ENCODE data around the gene AK3.
A peak's percentile ranks its signal among the peaks of the same experiment; 100 is the strongest.

AK3 gene

DNA sequence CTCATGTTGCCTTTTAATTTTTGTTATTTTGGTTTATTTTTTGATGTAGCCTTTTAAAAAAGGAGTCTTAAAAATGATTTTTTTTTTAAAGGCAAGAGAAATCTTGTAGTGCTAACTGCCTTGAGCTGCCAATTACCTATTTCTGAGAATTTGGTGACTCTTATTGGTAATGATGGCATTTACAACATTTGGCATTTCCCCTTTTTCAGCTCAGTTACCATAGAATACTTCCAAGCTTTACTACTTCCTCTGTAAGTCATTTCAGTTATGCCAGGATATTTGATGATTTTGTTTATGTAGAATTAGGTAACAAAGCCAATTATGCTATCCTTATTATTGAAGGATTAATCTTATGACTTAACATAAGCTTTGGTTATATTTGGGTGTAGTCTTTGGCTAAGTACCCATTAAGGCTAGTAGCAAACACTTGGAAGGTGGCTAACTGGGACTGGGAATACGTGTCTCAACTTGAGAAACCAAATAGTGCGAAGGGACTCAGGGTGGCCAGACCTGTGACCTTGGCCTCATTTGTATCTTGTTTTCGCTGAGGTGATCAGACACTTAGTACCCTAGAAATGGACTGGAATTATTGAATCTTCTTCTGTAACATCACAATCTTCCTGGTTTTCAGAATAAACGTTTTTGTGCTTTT, 33.9 kb downstream of the AK3 start:
- no peak for FAIRE-seq
- DNase-seq (ENCODE audit: low spot score), result no peak

DNA sequence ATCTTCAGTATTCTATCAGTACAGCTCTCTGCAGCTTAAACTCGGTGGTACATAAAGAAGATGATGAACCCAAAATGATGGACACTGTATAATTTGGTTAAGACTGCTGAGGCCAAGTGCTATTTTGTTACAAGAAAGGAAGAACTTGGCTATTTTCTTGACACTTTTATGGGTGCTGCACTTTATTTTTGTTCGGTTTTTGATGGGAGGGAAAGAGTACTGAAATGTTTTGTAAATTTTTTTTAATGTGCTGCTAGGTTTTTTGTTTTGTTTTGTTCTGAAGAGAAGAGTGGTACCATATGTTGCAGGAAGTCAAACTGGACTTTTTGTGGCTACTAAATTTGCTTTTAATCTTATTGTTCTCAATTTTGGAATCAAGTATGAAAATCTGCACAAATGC, 35.0 kb downstream of the AK3 start:
- no peak for DNase-seq (ENCODE audit: low spot score)
- no peak for FAIRE-seq

DNA sequence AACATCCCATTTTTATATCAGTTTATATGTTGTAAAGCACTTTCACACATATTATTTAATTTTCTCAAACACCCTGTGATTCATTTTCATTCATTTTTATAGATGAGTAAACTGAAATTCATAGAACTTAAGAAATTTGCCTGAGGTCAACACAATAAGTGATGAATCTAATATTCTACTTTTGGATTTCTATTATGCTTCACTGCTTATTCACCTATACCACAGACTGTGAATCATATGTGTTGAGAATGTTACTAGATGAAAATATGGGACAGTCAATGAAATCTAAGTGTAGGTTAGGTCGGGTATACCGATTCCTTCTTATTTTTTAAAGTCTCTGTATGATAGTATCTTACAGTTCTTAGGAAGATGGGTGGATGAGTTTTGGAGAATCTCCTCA, 36.9 kb downstream of the AK3 start:
- no peak for FAIRE-seq
- DNase-seq (ENCODE audit: low spot score), result no peak

DNA sequence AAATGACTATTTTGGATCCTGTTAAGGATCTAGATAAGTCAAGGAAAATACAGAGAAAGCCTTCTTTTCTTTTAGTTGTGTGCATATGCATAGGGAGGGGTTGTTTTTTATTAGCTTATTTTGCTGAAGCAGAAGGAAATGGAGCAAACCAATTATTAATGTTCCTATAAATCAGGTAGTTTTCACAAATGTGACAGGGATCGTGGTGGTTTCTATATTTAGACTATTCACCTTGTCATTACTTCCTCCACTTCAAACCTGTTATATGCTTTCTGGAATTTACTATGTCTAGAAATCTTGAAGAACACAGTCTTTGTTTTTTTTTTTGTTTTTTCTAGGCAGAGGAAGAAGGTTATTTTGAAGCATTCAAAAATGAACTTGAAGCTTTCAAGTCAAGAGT, 39.5 kb downstream of the AK3 start:
- DNase-seq (ENCODE audit: low spot score), result no peak
- no peak for FAIRE-seq

DNA sequence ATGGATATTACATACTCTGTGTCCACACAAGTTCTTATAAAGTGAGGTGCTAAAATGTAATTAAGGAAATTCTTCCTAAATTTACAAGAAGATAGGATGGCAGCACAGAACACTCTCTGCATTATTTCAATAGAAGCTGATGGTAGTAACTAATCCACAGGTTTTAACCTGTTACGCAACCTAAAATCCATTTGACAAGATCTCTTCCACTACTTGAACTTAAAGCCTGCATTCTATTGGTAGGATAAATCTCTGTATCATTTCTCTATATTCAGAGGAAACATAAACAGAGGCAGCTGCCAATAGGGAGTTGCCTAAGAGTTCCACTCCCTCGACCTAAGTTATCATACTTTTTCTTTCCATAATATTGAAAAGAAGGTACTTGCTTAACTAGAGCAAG, 40.1 kb downstream of the AK3 start:
- FAIRE-seq (no peak), DNase-seq (ENCODE audit: low spot score) (no peak)

DNA sequence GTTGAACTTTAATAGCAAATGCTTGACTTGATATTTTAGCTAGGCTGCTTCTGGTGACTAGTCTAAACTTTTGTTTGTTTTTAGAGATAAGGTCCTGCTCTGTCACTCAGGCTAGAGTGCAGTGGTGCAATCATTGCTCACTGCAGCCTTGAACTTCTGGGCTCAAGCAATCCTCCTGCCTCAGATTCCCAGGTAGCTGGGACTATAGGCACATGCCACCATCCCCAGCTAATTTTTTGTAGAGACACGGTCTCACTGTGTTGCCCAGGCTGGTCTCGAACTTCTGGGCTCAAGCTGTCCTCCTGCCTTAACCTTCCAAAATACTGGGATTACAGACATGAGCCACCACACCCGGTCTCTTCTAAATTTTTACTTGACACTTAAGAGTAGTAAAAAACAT, 40.9 kb downstream of the AK3 start:
- DNase-seq (ENCODE audit: low spot score), result no peak
- FAIRE-seq, result no peak

DNA sequence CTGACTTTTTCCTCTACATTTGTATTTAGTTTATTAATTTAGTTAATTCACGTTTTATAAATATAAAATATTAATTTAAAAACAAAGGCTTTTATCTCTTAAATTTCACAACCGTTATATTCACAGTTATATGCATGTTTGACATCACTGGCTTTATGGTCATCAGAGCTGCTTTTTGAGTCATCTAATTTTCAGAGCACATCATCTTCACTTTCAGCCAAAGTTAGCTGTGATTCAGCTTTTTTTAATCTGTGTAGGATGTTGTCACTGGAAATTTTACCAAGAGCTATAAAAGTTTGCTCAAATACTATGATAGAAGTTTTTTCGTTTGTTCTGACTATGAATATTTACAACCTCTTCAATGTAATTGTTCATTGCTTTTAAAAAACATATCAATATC, 49.2 kb downstream of the AK3 start:
- FAIRE-seq (no peak), DNase-seq (ENCODE audit: low spot score) (no peak)

DNA sequence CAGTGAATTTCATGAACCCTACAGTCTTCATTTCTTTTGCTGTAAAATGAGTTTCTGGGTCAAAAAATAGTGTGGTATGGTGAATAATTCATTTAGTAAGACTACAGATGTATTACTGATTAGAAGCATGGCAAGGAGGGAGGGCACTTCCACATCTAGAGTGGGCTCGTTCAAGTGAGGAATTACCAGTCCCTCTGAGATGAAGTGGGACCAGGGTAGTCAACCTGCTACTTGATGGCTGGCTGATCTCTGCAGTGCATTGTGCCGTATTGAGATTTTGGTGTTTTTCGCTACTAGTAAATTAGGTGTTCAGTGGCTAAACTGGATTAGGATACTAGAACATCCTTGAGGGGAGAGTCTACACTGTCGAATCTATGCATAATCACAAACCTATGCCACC, 50.9 kb downstream of the AK3 start:
- FAIRE-seq, result no peak
- DNase-seq (ENCODE audit: low spot score), result no peak

DNA sequence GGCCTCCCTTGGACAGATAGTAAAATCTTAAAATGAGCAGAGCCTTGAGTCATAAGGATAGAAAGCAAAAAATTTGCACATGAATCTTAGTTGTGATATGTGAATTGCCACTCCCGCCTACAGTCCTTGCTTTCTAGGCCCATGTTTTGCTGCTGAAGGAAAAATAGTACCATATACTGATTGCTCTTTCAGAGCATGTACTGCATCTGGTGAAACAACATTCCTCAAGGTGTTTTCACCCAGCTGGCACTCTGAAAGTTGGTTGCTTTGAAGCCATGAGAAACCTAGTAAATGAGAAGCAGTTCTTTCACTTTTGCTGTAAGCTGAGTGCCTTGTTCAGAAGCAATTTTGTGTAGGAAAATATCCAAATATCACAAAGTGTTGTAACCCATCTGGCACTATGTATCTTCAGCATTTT, 51.3 kb downstream of the AK3 start:
- DNase-seq (ENCODE audit: low spot score) (no peak), FAIRE-seq (no peak)

DNA sequence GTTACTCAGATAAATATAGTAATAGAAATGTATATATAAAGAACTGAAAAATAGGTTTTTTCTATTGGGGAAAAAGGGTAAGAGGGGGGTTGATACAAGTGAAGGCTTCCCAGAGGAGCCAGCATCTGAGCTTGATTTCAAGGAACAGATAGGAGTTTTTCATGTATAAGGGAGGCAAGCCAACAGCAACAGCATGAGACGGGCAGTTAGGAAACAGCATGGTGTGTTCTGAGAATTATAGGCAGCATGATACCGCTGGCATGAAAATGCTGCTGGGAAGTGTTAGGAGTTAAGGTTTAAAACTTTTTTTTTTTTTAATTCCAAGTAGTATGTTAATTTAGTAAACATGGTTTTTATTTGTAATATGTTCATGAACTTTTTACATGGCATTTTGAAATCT, 52.0 kb downstream of the AK3 start:
- no peak for FAIRE-seq

DNA sequence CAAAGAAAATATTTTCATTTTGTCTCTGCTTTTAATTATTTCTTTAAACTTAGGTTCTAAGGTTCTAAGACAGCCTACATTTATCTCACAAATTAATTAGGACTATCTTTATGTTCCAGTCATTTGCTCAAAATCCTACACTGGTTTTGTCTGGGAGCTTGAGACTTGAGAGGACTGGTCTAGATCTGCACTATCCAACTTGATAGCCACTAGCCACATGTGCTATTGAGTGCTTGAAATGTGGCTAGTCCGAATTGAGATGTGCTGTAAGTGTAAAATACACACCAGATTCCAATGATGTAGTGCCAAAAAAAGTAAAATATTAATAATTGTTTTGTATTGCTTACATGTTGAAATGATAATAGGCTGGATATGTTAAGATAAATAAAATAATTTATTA, 54.4 kb downstream of the AK3 start:
- DNase-seq (ENCODE audit: low spot score), result no peak
- no peak for FAIRE-seq

More for the DNA sequence above, 52.0 kb downstream of the AK3 start:
- DNase-seq (ENCODE audit: low spot score), result no peak

DNA sequence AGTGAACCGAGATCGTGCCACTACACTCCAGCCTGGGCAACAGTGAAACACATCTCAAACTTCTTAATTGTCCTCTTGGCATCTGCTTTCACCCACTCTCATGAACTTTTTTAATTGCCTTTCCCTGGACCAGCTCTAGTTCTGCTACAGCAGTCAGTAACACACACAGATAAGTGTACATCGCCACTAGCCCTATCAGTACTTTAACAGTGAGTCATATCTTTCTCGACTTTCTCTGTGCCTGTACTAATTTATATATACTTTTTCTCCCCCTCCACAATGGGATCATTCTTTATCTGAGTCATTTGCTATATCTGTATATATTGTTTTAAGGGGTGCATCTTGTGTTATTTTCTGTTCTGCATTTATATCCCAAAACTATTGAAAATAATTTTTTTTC, 54.9 kb downstream of the AK3 start:
- no peak for DNase-seq (ENCODE audit: low spot score)
- no peak for FAIRE-seq

DNA sequence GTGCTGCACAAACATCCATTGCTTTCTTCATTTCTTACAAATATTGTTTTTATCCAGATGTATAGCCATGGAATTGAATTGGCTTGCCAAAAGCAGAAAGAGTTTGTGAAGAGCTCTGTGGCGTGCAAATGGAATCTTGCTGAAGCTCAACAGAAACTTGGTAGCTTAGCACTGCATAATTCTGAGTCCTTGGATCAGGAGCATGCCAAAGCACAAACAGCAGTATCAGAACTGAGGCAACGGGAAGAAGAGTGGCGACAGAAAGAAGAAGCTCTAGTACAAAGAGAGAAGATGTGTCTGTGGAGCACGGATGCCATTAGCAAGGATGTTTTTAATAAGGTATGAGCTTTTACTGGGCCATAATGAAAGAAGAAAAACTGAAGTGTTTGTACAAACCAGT, 56.2 kb downstream of the AK3 start:
- DNase-seq (ENCODE audit: low spot score) (no peak), FAIRE-seq (no peak)

DNA sequence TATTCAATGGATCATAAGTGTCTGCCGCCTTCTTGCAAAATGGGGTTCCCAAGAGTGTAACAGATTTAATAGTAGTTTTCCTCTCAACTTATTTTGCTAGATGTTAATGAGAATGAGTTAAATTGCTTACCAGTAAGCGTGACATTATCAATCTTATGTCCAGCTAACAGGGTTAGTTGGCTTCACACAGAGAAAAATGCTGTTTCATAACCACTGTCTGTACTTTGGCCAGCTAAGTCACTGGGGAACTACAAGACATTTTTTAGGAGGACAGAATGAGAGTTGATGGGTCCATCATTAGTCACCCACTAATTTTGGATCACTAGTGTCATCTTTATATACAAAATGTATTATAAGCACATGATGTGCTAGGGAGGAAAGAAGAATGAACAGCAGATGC, 60.3 kb downstream of the AK3 start:
- DNase-seq (ENCODE audit: low spot score) (no peak), FAIRE-seq (no peak)

DNA sequence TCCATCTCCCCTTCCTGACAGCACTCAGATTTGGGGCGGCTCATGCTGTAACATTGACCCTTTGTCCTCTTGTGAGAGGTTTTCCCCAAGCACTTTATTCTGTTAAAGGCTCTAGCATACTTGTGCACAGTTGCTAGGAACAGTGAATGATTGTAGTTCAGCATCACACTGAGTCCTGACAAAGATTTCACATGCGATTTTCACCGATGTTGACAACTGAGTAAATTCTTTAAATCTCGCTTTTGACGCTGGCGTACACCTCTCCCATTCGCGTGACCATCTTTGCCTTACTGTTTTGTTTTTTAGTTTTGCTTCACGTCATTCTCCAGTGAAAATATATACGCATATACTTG, 60.9 kb downstream of the AK3 start:
- no peak for FAIRE-seq
- no peak for DNase-seq (ENCODE audit: low spot score)

DNA sequence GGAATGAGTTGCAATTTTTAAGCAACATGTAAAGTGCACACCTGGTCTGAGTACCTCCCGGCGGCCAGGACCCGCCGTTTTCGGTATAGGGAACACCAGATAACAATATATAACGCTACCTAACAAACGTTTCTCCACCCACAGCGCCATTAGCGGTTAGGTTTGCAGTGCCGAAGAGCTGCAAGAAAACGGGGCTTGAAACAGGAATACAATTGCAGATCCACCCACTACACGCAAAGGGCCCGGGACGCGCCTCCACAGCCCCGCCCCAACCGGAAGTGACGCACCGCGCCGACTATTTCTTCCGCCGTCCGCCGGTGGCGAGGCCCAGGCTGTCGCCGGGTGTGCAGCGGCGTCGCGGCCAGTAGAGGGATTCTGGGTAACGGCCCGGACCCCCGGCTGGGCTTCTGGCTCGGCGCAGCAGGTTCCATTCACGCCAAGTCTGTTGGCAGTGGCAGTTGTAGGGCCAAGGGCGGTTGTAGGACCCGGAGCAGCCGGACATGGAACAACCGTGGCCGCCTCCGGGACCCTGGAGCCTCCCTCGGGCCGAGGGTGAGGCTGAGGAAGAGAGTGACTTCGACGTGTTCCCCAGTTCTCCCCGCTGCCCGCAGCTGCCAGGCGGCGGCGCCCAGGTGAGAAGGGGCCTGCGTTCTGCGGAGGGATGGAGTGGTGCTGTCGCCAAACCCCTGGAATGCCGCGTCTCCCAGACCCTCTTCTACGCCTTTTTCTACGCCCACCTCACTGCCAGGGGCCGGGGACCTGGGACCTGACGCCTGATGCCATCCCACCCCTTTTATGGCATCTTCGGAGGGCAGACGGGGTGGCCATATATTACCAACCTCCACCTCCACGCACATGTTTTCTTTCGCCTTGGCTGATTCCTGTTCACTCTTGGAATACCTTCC, 61.5 kb downstream of the AK3 start, which contains the start of gene CDC37L1:
Gene CDC37L1, plus strand, starts transcription at position 302 of the 905 bp plus-strand sequence. Its CDS starts 199 bp downstream, at position 501.
- DNase-seq (ENCODE audit: low spot score) (peak; percentile 91), FAIRE-seq (no peak)

DNA sequence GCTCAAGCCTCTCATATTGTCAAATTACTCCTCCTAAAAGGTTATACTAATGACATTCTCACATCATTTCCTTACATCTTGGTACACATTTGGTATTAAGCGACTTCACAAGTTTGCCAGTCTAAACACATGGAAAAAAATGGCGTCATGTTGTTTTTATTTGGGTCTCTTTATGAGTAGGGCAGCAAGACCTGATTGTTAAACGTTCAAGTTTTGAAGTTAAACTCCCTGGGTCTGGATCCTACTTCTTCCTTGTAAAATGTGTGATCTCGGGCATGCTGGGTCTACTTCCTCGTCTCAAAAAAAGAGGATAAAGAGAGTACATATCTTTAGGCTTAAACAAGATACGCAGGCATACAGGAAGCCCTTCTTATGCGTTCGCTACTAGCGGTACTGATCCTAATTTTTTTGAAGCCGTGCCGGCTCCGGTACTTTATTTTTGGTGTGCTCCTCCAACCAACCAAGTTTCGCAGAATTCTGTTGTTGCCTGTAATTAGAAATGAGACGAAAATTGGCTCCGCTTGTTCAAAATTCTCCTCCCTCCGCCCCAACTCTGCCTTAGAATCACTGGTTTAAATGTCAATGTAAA, 62.2 kb downstream of the AK3 start:
- DNase-seq (ENCODE audit: low spot score), result no peak
- no peak for FAIRE-seq

DNA sequence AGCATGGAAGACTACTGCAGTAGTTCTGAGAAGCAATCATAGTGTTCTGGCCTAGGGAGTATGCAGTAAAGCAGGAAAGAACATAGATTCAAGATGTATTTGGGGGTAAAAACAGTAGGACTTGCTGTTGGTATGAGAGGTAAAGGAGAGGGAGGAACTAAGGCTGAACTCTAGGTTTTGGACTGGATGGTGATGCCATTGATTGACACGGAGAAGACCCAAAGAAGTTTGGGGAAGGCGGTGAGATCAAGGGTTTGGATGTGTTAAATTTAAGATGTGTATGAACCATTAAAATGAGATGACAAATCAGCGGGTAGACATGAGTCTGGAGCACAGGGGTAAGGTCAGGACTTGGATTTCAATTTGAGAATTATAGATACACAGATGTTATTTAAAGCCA, 63.6 kb downstream of the AK3 start:
- DNase-seq (ENCODE audit: low spot score) (no peak), FAIRE-seq (no peak)

DNA sequence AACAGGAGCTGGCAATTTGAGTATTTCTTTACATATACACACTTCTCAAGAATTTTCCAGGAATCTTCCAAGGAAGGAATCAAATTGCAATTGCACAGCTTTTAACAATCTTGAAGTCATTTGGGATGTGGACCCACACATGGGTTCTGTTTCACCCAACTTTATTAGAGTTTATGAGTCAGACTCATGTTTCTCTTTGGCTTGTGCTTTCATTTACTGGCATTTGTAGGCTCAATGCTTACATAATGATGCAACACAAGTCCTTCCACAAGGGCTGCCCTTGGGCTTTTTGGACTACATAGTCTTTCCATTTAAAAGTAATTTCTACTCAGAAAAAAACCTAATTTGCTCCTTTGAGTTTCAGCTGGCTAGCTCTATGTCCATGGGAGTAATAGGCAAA, 66.2 kb downstream of the AK3 start:
- no peak for DNase-seq (ENCODE audit: low spot score)
- FAIRE-seq, result no peak

DNA sequence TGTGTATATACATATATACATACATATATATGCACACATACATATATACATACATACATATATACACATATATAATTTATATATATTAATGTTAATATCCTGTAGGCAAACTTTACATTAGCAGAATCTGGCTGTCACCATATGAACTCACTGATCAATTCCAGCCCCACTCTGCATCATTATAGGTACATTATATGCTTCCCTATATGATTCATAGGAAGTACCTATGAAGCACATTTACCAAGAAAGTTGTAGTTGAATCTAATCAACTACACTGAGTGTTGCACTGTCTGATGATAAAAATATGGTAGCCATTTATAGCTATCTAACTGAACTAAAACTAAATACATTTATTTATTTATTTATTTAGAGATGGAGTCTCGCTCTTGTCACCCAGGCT, 69.3 kb downstream of the AK3 start:
- no peak for FAIRE-seq
- DNase-seq (ENCODE audit: low spot score), result no peak

DNA sequence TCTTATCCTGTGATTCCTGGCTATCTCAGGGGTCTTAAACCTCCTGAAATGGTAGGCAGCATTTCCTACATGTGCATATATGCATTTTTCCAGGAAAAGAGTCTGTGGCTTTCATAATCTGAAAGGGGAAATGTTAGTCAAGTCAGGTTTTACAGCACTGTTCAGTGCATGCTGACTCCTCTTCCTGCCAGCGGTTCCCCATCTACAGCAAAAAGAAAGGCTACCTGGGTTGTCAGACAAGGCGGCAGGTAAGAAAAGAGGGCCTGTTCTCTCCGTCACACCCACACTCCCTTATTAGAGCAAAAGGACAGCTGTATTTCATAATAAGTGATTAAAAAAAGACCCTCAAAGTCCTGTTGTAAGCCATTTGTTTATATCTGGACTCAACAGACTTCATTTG, 70.4 kb downstream of the AK3 start:
- DNase-seq (ENCODE audit: low spot score) (no peak), FAIRE-seq (no peak)

DNA sequence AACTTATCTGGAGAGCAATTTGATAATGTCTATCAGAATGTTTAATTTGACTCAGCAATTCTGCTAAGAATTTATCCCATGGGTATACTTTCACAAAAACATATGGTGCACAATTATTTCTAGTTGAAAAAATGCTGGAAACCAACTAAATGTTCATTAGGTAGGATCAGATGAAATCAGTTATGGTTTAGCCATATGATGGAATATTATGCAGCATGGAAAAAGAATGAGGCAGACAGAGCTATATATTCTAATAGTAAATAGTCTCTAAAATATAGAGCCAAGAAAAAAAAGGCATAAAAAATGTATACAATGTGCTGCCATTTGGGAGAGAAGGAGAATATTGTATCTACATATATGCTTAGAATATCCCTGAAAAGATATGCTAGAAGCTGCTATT, 71.1 kb downstream of the AK3 start:
- DNase-seq (ENCODE audit: low spot score), result no peak
- no peak for FAIRE-seq

DNA sequence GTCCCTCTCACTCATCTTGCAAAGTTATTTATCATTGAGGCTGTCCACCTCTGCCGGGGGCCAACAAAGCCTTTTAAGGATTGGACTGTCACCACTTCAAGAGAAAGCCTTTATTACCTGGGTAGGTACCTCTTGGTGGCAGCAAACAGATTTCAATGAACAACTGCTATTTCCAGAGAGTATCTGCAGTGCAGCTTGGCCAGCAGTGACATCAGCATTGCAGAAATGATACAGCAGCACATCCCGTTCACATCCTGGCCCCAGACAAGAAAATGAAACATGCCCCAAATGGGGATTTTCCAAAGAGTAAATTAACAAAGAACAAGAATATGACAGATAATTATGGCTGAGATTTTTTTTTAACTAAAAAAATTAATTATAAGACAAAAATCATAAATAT, 72.4 kb downstream of the AK3 start:
- DNase-seq (ENCODE audit: low spot score), result no peak
- no peak for FAIRE-seq
